Measurements from ENCODE around the gene NAALADL1.
"Not testable (repeated sequence)": the region's sequence is repeated elsewhere in the genome, so short reads cannot be mapped to it uniquely, and the experiment has no call there.

The NAALADL1 gene

DNA sequence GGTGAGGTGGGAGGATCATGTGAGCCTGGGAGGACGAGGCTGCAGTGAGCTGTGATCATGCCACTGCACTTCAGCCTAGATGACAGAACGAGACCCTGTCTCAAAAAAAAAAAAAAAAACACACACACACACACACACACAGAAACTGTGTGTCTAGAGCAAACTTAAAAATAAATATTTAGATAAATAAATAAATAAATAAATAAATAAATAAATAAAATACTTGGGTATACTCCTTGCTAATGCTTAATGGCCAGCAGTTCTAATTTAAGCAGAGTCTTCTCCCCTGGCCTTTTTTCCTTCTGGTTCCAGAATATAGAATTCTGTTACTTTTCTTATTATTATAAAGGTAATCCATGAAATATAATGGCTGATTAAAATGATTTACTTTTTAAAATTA, 49.5 kb downstream of the NAALADL1 start:
- DNase-seq, result no peak

GRCh38 chr11:65008016-65008415, 50.3 kb downstream of the NAALADL1 start:
- no peak for DNase-seq

DNA sequence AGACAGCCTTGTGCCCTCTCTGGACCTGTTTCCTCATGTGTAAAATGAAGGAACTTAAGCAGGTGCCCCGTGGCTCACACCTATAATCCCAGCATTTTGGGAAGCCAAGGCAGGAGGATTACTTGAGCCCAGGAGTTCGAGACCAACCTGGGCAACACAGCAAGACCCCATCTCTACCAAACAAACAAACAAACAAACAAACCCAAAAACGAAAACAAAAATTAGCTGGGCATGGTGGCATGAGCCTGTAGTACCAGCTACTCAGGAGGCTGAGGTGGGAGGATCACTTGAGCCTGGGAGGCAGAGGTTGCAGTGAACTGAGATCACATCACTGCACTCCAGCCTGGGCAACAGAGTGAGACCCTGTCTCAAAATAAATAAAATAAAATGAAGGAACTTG, 54.4 kb downstream of the NAALADL1 start:
- not testable (repeated sequence) for DNase-seq

GRCh38 chr11:65003282-65003681, 55.1 kb downstream of the NAALADL1 start:
- DNase-seq, result no peak

DNA sequence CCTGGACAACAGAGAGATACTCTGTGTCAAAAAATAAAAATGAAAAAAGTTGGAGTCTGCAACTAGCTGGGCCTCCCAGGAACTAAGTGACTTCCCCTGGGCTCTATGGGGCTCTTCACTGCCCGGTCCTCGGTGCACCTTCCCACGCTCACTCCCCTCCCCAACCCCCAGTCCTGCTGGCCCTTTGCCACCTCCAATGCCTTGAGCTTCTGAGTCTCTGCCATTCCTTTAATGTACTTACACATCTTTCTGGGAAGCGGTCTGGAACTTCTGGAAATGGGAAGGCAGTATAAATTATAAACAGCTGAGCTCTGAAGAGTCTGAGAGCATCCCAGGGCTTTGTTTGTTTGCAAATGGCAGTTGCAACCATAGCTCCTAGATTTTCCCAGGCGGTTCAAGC, 55.6 kb downstream of the NAALADL1 start:
- no peak for DNase-seq

DNA sequence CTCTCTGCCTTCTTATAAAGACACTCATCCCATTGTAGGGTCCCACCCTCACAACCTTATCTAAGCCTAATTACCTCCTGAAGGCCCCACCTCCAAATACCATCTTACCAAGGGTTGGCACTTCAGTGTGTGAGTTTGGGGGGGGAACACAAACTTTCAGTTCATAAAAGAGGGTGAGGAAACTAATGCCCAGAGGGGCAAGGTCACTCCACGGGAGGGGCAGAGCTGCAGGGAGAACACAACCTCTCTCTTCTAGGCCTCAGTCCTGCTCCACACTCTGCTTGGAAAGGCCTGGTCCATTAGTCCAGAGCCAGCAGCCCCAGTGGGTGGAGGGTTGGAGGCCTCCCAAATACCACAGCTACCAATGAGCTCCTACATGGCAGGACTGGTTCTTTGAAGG, 58.9 kb downstream of the NAALADL1 start:
- no peak for DNase-seq

- no peak for DNase-seq
These were observed 59.5 kb downstream of the NAALADL1 start for GRCh38 chr11:64998690-64999431.

- no peak for DNase-seq
These were observed 60.2 kb downstream of the NAALADL1 start for GRCh38 chr11:64998141-64998540.

DNA sequence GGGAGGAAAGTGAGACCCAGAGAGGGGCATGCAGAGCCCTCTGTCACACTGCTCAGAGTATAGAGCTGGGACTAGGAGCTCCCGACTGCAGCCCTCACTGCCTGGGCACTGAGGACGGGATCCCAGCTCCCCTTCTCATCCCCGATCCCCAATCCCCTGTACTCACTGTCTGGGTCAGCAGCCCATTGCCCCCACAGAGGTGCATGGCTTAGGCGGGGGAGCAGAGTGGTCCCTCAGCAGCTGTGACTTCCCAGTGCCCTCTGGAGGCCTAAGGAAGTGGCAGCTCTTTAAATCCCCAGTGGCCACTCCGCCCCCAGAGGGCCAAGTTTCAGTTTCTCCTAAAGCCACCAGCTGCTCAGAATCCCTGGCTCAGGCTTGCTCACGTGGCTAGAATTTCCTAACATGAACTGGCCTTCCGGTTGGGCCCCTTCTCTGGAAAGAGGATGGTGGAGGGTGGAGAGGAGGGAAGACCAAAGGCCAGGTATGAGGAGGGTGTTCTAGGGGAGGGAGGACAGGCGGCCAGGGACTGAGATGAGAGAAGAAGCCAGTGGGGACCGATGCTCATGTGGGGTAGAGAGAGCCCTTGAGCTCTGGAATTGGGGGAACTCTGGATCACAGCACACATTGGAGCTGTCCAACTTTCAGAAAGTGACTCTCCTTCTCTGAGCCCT, 61.5 kb downstream of the NAALADL1 start, which contains the start of gene BATF2:
Gene BATF2 (minus strand): TSS at position 262 of the 671 bp plus-strand sequence. CDS start 57 bp downstream, at position 205.
- no peak for DNase-seq

- DNase-seq, result no peak
These were observed 62.0 kb downstream of the NAALADL1 start for GRCh38 chr11:64996327-64996709.
